Activated naive CD4-positive, alpha-beta T cell treated with anti-CD3 and anti-CD28 coated beads, Interleukin-2, amount 50 U/mL, for 72 hours (primary cell): Measurements from ENCODE around the gene KRTAP19-2. TPM values are rescaled to one million over a fixed set of nuclear protein-coding genes. Genes with fewer than 3 reads are reported as not detected.
"Not testable (repeated sequence)": the region's sequence is repeated elsewhere in the genome, so short reads cannot be mapped to it uniquely, and the experiment has no call there.

Experiments used
- ATAC-seq, 2 donors: fragments of 150-1000 bp; cut with Tn5 transposase; 2 replicates each; pipeline ENCODE4 v1.10.0; 2021; ENCODE audit warnings: mild to moderate bottlenecking in 2 of 2, moderate library complexity in 2 of 2
- DNase-seq, 2 donors: peaks; one replicate each; pipeline ENCODE4 v3.0.0; 2021 to 2022; ENCODE audit warnings: low spot score in 2 of 2
- H3K27ac Mint-ChIP-seq, 2 donors: one replicate each; pipeline ENCODE4 v1.8.0; 2022; ENCODE audit warnings: mild to moderate bottlenecking in 2 of 2, mixed read lengths in 2 of 2
- H3K36me3 Mint-ChIP-seq, 2 donors: one replicate each; pipeline ENCODE4 v1.8.0; 2022; ENCODE audit warnings: mixed read lengths in 2 of 2
- H3K9me3 Mint-ChIP-seq, 2 donors: one replicate each; pipeline ENCODE4 v1.8.0; 2022; ENCODE audit warnings: mixed read lengths in 2 of 2
- total RNA-seq, 2 donors: library from RNA; stranded (reverse); gene quantifications; one replicate each; pipeline ENCODE4 v1.2.3, GENCODE V29; 2022

KRTAP19-2 gene
- total RNA-seq, result not detected

DNA sequence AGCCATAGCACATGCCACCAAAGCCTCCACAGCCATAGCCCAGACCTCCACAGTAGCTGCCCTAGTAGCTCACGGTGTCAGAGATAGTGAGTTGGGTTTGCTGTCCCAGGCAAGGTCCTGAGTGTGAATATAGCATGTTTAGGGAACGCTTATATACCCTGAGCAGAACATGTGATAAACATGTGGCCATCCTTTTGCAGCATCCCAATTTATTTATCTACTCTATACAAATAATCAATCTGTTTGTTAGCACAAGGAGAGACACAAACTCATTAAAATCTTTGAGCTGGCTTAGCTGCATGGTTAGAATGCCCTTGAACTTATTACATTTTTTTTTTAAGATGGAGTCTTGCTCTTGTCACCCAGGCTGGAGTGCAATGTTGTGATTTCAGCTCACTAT lies at the start of gene KRTAP19-2:
Gene KRTAP19-2 (minus strand): TSS at position 101 of the 400 bp plus-strand sequence. CDS start 88 bp downstream, at position 13.
- DNase-seq (no peak), ATAC-seq (no peak)
- peaks cover 9 to 13% of the 10 kb centered on the region in 2 donors for H3K9me3 Mint-ChIP-seq
- H3K36me3 Mint-ChIP-seq, result peaks cover 0 to 9% of the 10 kb centered on the region in 2 donors
- H3K27ac Mint-ChIP-seq, result no peak within 1 kb of the TSS

DNA sequence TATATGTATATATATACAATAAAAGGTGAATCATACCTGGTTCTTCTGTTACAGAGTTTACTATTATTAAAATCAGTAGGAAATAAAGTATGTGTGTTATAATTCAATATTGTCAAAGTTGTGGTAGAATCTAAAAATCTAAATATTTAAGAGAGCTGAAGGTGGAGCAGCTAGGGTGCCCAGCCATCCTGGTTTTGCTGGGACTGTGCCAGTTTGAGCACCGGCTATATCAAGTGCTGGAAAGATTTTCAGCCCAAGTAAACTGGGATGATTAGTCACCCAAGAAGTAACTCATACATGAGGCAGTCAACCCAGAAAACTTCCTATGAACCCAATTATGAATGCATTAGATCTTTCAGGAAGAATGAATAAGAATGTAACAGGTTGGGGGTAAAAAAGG lies 31.6 kb upstream of the KRTAP19-2 start:
- DNase-seq, result no peak
- Mint-ChIP-seq H3K36me3 (no peaks in the 10 kb centered on the region), H3K9me3 (peaks cover 3 to 5% of the 10 kb centered on the region in 2 donors), H3K27ac (no peak overlapping the region)
- no peak for ATAC-seq

GRCh38 chr21:30515681-30516080 lies 28.4 kb upstream of the KRTAP19-2 start:
- no peaks in the 10 kb centered on the region for H3K36me3 Mint-ChIP-seq
- DNase-seq, result no peak
- no peak for ATAC-seq
- H3K27ac Mint-ChIP-seq, result no peak overlapping the region
- peaks cover 3 to 5% of the 10 kb centered on the region in 2 donors for H3K9me3 Mint-ChIP-seq

GRCh38 chr21:30505621-30506205 lies 18.5 kb upstream of the KRTAP19-2 start:
- not testable (repeated sequence) for H3K27ac Mint-ChIP-seq, ATAC-seq, H3K36me3 Mint-ChIP-seq, H3K9me3 Mint-ChIP-seq
- DNase-seq, result peak in 1 of 2 donors; percentile 12

GRCh38 chr21:30502041-30502440 lies 14.8 kb upstream of the KRTAP19-2 start, which contains the start of gene KRTAP19-5:
Gene KRTAP19-5 (minus strand): TSS chr21:30502141. CDS start chr21:30502090, 51 bp downstream.
- DNase-seq (no peak), ATAC-seq (no peak)
- H3K27ac Mint-ChIP-seq, result no peak within 1 kb of the TSS
- H3K36me3 Mint-ChIP-seq, result no peaks in the 10 kb centered on the region
- H3K9me3 Mint-ChIP-seq, result no peaks in the 10 kb centered on the region

- no peak for DNase-seq
- no peak within 1 kb of the TSS for H3K27ac Mint-ChIP-seq
- no peaks in the 10 kb centered on the region for H3K36me3 Mint-ChIP-seq
Observed at GRCh38 chr21:30497065-30497464, 9.8 kb upstream of the KRTAP19-2 start, which contains the start of gene KRTAP19-4. Gene KRTAP19-4 (minus strand): TSS chr21:30497165. CDS start chr21:30497110, 55 bp downstream.

DNA sequence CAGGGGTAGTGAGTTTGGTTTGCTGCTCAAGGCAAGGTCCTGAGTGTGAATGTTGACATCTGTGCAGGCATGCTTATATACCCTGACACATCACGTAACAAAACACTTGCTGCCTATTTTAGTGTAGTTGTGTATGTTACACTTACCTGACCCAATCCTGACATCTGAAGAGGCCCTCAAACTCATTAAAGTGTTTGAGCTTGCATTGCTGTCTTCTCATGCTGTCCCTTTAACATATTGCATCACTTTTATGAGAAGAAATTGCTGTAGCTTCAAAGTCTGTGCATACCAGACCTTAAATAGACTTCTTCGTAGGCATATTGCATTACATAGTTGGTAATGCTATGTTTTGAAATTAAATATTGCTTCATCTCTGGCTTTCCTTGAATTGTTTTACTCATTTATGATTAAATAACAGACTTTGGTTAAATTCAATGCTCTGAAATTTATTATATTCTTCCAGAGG lies 4.8 kb upstream of the KRTAP19-2 start, which contains the start of gene KRTAP19-3:
Gene KRTAP19-3 (minus strand): TSS at position 51 of the 466 bp plus-strand sequence. CDS start 56 bp downstream, outside the sequence.
- DNase-seq (no peak), ATAC-seq (no peak)
- peaks cover 0 to 2% of the 10 kb centered on the region in 2 donors for H3K36me3 Mint-ChIP-seq
- H3K9me3 Mint-ChIP-seq, result peaks cover 0 to 5% of the 10 kb centered on the region in 2 donors
- H3K27ac Mint-ChIP-seq, result no peak within 1 kb of the TSS

More at GRCh38 chr21:30497065-30497464, 9.8 kb upstream of the KRTAP19-2 start, which contains the start of gene KRTAP19-4:
- H3K9me3 Mint-ChIP-seq, result no peaks in the 10 kb centered on the region
- no peak for ATAC-seq

DNA sequence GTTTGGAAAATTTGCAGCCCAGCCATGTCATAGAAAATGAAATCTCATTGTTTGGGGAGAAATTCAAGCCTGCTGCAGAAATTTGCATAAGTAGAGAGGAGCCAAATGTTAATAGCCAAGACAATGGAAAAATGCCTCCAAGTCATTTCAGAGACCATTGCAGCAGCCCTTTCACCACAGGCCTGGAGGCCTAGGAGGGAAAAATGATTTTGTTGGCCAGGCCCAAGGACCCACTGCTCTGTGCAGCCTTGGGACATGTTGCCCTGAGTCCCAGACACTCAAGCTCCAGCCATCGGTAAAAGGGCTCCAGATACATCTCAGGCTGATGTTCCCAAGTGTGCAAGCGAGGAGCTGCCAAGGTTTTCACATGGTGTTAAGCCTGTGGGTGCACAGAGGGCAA lies 1.1 kb downstream of the KRTAP19-2 start:
- ATAC-seq (no peak), DNase-seq (no peak)
- Mint-ChIP-seq H3K27ac (no peak overlapping the region), H3K36me3 (peaks cover 0 to 9% of the 10 kb centered on the region in 2 donors), H3K9me3 (peaks cover 9 to 13% of the 10 kb centered on the region in 2 donors)

DNA sequence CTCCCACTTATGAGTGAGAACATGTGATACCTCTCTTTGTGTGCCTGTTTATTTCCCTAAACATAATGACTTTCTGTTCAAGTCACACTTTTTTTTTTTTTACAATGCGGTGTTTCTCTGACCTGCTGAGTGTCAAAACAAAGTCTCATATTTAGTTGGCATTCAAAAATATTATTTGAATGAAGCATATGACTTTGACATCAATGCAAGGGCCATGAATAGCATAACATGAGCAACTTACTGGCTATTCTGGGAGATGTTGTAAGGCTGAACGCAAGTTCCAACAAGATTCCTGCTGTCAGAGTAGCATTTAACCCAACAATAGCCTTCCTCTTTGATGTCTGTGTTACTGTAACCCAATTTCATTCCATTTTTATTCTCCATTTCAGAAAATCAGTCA lies 5.1 kb downstream of the KRTAP19-2 start:
- Mint-ChIP-seq H3K9me3 (peaks cover 9% of the 10 kb centered on the region in 2 donors), H3K36me3 (peaks cover 0 to 9% of the 10 kb centered on the region in 2 donors), H3K27ac (no peak overlapping the region)
- DNase-seq (no peak), ATAC-seq (no peak)

DNA sequence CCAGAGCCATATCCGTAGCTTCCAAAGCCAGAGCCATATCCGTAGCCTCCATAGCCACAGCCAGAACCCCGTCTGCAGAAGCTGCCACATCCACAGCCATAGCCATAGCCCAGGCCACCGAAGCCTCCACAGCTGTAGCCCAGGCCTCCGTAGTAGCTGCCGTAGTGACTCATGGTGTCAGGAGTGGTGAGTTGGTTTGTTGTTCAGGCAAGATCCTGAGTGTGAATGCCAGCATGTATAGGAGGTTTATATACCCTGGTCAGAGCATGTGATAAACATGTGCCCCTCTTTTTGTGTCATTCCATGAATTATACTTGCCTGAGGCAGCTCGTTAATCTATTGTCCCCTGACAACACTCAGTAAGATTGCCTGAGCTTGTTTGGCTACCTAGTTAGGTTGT lies 7.1 kb downstream of the KRTAP19-2 start, which contains the start of gene KRTAP19-1:
Gene KRTAP19-1 (minus strand): TSS at position 223 of the 400 bp plus-strand sequence. CDS start 50 bp downstream, at position 173.
- peaks cover under 1 to 4% of the 10 kb centered on the region in 2 donors for H3K9me3 Mint-ChIP-seq
- H3K36me3 Mint-ChIP-seq, result no peaks in the 10 kb centered on the region
- DNase-seq (no peak), ATAC-seq (no peak)
- no peak within 1 kb of the TSS for H3K27ac Mint-ChIP-seq

DNA sequence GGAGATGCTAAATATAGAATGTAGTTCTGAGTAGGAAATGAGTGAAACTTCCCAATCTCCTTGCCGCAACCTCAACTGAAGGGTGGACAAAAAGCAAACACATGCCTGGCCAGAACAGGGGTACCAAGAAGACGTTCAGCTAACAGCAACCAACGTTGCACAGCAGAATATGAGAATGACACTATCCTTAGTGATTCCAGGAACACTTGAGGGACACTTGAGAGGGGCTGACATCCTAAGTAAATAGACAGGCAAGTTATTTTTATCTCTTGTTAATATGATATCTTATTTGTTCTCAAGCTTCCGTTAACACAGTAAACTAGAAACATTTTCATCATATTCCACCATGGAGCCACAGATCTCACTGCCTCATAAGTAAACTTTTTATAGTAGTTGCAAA lies 8.0 kb downstream of the KRTAP19-2 start:
- H3K27ac Mint-ChIP-seq, result no peak overlapping the region
- H3K9me3 Mint-ChIP-seq, result no peaks in the 10 kb centered on the region
- H3K36me3 Mint-ChIP-seq, result no peaks in the 10 kb centered on the region
- no peak for DNase-seq
- ATAC-seq, result no peak

- DNase-seq, result no peak
- H3K36me3 Mint-ChIP-seq, result no peaks in the 10 kb centered on the region
- no peaks in the 10 kb centered on the region for H3K9me3 Mint-ChIP-seq
- H3K27ac Mint-ChIP-seq, result no peak overlapping the region
- ATAC-seq, result no peak
Observed at GRCh38 chr21:30478004-30478403, 9.2 kb downstream of the KRTAP19-2 start.

GRCh38 chr21:30468900-30469714 lies 18.1 kb downstream of the KRTAP19-2 start:
- Mint-ChIP-seq H3K27ac (no peak overlapping the region), H3K36me3 (no peaks in the 10 kb centered on the region), H3K9me3 (no peaks in the 10 kb centered on the region)
- no peak for ATAC-seq
- DNase-seq, result no peak

- no peaks in the 10 kb centered on the region for H3K36me3 Mint-ChIP-seq
Observed at GRCh38 chr21:30463713-30464112, 23.5 kb downstream of the KRTAP19-2 start.

DNA sequence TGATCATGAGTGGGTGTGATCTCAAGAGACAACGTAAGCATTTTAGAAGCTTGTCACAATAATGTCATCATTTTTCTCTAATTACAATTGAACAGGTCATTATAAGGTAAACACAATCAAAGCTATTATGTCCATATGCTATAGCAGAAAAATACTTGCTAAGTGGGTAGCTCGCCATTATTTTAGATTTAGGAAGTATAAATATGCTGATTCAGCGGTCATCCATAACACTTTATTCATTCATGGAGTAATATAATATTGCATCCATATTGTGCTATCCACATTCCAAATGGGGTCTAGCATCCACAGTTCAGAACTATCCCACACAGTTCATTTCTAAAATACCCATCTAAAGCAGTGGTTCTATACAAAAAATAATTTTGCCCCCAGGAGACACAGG lies 38.7 kb downstream of the KRTAP19-2 start:
- Mint-ChIP-seq H3K9me3 (no peaks in the 10 kb centered on the region), H3K36me3 (no peaks in the 10 kb centered on the region), H3K27ac (no peak overlapping the region)
- ATAC-seq (no peak), DNase-seq (no peak)

More at GRCh38 chr21:30463713-30464112, 23.5 kb downstream of the KRTAP19-2 start:
- H3K9me3 Mint-ChIP-seq, result no peaks in the 10 kb centered on the region
- no peak overlapping the region for H3K27ac Mint-ChIP-seq
- ATAC-seq (no peak), DNase-seq (no peak)

GRCh38 chr21:30447056-30447455 lies 40.2 kb downstream of the KRTAP19-2 start:
- H3K9me3 Mint-ChIP-seq, result no peaks in the 10 kb centered on the region
- no peak overlapping the region for H3K27ac Mint-ChIP-seq
- H3K36me3 Mint-ChIP-seq, result no peaks in the 10 kb centered on the region
- no peak for DNase-seq
- no peak for ATAC-seq

- H3K27ac Mint-ChIP-seq, result no peak overlapping the region
- no peak for ATAC-seq
- no peaks in the 10 kb centered on the region for H3K36me3 Mint-ChIP-seq
- DNase-seq, result no peak
- H3K9me3 Mint-ChIP-seq, result no peaks in the 10 kb centered on the region
Observed at GRCh38 chr21:30444204-30444603, 43.0 kb downstream of the KRTAP19-2 start.
